MM.1S (cell line): Measurements from ENCODE around the gene OIT3.

Source experiments
- EZH2 ChIP-seq: fragments of 300-600 bp; sonication (generic); optimal IDR thresholded peaks from 2 replicates; pipeline ENCODE3; 2017; ENCODE audit warnings: low read depth, mild to moderate bottlenecking, antibody characterized with exemption, low read length, mixed read lengths
- EZH2phosphoT487 ChIP-seq: fragments of 300-600 bp; sonication (generic); IDR thresholded peaks from 2 replicates; pipeline ENCODE4 v1.6.1; 2018; ENCODE audit warnings: antibody characterized with exemption, low read length
- TF ChIP-seq, protein P1 (sequence below): fragments of 300-600 bp; sonication (generic); IDR thresholded peaks from 2 replicates; pipeline ENCODE4 v1.5.1; 2016; ENCODE audit warnings: antibody characterized with exemption, low read length, mixed read lengths

DNA sequence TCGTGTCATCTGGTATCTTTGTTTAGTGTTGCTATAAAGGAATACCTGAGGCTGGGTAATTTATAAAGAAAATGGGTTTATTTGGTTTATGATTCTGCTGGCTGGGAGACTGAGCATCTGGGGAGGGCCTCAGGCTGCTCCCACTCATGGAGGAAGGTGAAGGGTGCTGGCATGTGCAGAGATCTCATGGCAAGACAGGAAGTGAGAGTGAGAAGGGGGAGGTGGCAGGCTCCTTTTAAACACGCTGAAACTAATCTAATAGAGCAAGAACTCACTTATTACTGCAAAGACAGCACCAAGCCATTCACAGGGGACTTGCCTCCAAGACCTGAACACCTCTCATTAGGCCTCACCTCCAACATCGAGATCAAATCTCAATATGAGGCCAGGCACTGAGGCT lies 11.3 kb downstream of the OIT3 start:
- TF ChIP-seq, protein P1, sequence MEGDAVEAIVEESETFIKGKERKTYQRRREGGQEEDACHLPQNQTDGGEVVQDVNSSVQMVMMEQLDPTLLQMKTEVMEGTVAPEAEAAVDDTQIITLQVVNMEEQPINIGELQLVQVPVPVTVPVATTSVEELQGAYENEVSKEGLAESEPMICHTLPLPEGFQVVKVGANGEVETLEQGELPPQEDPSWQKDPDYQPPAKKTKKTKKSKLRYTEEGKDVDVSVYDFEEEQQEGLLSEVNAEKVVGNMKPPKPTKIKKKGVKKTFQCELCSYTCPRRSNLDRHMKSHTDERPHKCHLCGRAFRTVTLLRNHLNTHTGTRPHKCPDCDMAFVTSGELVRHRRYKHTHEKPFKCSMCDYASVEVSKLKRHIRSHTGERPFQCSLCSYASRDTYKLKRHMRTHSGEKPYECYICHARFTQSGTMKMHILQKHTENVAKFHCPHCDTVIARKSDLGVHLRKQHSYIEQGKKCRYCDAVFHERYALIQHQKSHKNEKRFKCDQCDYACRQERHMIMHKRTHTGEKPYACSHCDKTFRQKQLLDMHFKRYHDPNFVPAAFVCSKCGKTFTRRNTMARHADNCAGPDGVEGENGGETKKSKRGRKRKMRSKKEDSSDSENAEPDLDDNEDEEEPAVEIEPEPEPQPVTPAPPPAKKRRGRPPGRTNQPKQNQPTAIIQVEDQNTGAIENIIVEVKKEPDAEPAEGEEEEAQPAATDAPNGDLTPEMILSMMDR = no peak
- TF ChIP-seq EZH2 = no peak
- TF ChIP-seq EZH2phosphoT487 = no peak
